GM12878 (cell line): Measurements from ENCODE around the gene LY6G6D. TPM values are rescaled to one million over a fixed set of nuclear protein-coding genes. Genes with fewer than 3 reads are reported as not detected.
A peak's percentile ranks its signal among the peaks of the same experiment; 100 is the strongest.

Experiments
- ATAC-seq: fragments of 200-7000 bp; cut with Tn5 transposase; 3 replicates; pipeline ENCODE4 v1.9.1; 2020; ENCODE audit warnings: mild to moderate bottlenecking, moderate library complexity
- BruUV-seq: library from RNA; stranded (reverse); fragments of 400-500 nt; replicated peaks from 2 replicates; lab custom pipeline; 2021; lab: Mats Ljungman, UMichigan
- CTCF ChIA-PET: fragments of 300-600 bp; sonication (Branson Sonifier 250); formaldehyde crosslinking; extraction: SDS; loops from one replicate; lab custom pipeline; 2021; ENCODE audit warnings: inconsistent platforms; lab: Yijun Ruan, JAX
- POLR2A ChIA-PET: fragments of 350-600 bp; formaldehyde crosslinking; extraction: SDS; loops from one replicate; lab custom pipeline; 2021; ENCODE audit warnings: inconsistent platforms; lab: Charles Lee
- RAD21 ChIA-PET: fragments of 300-600 bp; sonication (Branson Sonifier 250); formaldehyde crosslinking; loops from one replicate; lab custom pipeline; 2023; ENCODE audit warnings: antibody characterized with exemption; ENCODE audit not compliant: unreplicated experiment; lab: Charles Lee
- SMC1A ChIA-PET: fragments of 300-600 bp; sonication (Branson Sonifier 250); formaldehyde crosslinking; loops from one replicate; lab custom pipeline; 2023; ENCODE audit not compliant: unreplicated experiment, uncharacterized antibody; lab: Charles Lee
- DNase-seq: peaks from one replicate; pipeline ENCODE4 v3.0.0-alpha.2; 2011; ENCODE audit warnings: low read depth, low spot score
- FAIRE-seq: peaks from 3 replicates; lab custom pipeline; 2011; peaks lifted over from hg19 to GRCh38; lab: Jason Lieb, UNC
- H2AFZ ChIP-seq: 2 replicates; pipeline ENCODE4 v1.6.0; 2011; ENCODE audit warnings: low read depth, low read length, control low read depth; ENCODE audit not compliant: control insufficient read depth
- H3K27ac ChIP-seq: 2 replicates; pipeline ENCODE4 v1.5.1; 2011; ENCODE audit warnings: control low read depth; ENCODE audit not compliant: control insufficient read depth, insufficient read depth
- H3K27me3 ChIP-seq, 2 experiments: replicated peaks in 1 of 2; 2 replicates each; pipeline versions ENCODE4 v1.6.0 to v1.6.1; 2011; ENCODE audit warnings: low read length in 1 of 2; ENCODE audit not compliant: control insufficient read depth in 2 of 2, insufficient read depth in 2 of 2
- H3K36me3 ChIP-seq, 2 experiments: 2 replicates each; pipeline ENCODE4 v1.5.1; 2011; ENCODE audit warnings: low read length in 1 of 2; ENCODE audit not compliant: control insufficient read depth in 2 of 2, insufficient read depth in 2 of 2
- H3K4me1 ChIP-seq: 2 replicates; pipeline ENCODE4 v1.6.1; 2011; ENCODE audit warnings: mild to moderate bottlenecking, low read length, moderate library complexity, mixed read lengths; ENCODE audit not compliant: control insufficient read depth, insufficient read depth
- H3K4me2 ChIP-seq: 2 replicates; pipeline ENCODE4 v1.6.0; 2011; ENCODE audit warnings: control low read depth; ENCODE audit not compliant: control insufficient read depth, insufficient read depth
- H3K4me3 ChIP-seq: fragments of 200-600 bp; sonication (generic); 2 replicates; pipeline ENCODE4 v1.5.1; 2016
- H3K79me2 ChIP-seq: 2 replicates; pipeline ENCODE4 v1.6.0; 2011; ENCODE audit warnings: low read length; ENCODE audit not compliant: control insufficient read depth, insufficient read depth
- H3K9ac ChIP-seq: 2 replicates; pipeline ENCODE4 v1.8.0; 2011; ENCODE audit warnings: low read length, control low read depth, mixed read lengths; ENCODE audit not compliant: control insufficient read depth, insufficient read depth
- H3K9me3 ChIP-seq: replicated peaks from 3 replicates; pipeline ENCODE4 v1.5.1; 2011; ENCODE audit warnings: mild to moderate bottlenecking, low read length; ENCODE audit not compliant: control insufficient read depth, insufficient read depth
- H4K20me1 ChIP-seq: 2 replicates; pipeline ENCODE4 v1.6.0; 2011; ENCODE audit not compliant: control insufficient read depth, insufficient read depth
- BMI1 ChIP-seq: fragments of 450-650 bp; IDR thresholded peaks from 2 replicates; pipeline ENCODE4 v1.6.1; 2016; ENCODE audit warnings: mild to moderate bottlenecking, moderate library complexity, borderline replicate concordance
- ESRRA ChIP-seq: IDR thresholded peaks from 2 replicates; pipeline ENCODE4 v1.6.1; 2012; ENCODE audit warnings: mild to moderate bottlenecking, low read length, improper control_type of control experiment
- ETV6 ChIP-seq, 2 experiments: fragments of 450-650 bp in 1 of 2; IDR thresholded peaks in 1 of 2; conservative IDR thresholded peaks in 1 of 2; 2 replicates each; pipeline ENCODE4 v1.6.1; 2014; ENCODE audit warnings: antibody characterized with exemption in 1 of 2, borderline replicate concordance in 1 of 2, low read depth in 1 of 2, mild to moderate bottlenecking in 1 of 2, moderate library complexity in 1 of 2
- HDGF ChIP-seq: fragments of 450-650 bp; IDR thresholded peaks from 2 replicates; pipeline ENCODE4 v1.6.1; 2016; ENCODE audit warnings: antibody characterized with exemption
- JUND ChIP-seq: IDR thresholded peaks from 2 replicates; pipeline ENCODE4 v1.6.1; 2012; ENCODE audit warnings: low read depth, mild to moderate bottlenecking, low read length, improper control_type of control experiment, moderate library complexity
- NR2C1 ChIP-seq: fragments of 450-650 bp; IDR thresholded peaks from 2 replicates; pipeline ENCODE4 v1.6.1; 2017; ENCODE audit warnings: antibody characterized with exemption, mild to moderate bottlenecking, moderate library complexity
- RAD51 ChIP-seq: fragments of 450-650 bp; IDR thresholded peaks from 2 replicates; pipeline ENCODE4 v1.6.1; 2016; ENCODE audit warnings: moderate library complexity, mild to moderate bottlenecking, inconsistent platforms
- SMARCA5 ChIP-seq: fragments of 450-650 bp; IDR thresholded peaks from 2 replicates; pipeline ENCODE4 v1.6.1; 2017; ENCODE audit warnings: mild to moderate bottlenecking
- SP1 ChIP-seq: IDR thresholded peaks from one replicate; pipeline ENCODE4 v1.6.1; 2011; ENCODE audit warnings: low read depth, low read length
- WGBS: methylation state at CpG from one replicate; pipeline ENCODE4 v1.1.6; 2016; ENCODE audit warnings: low lambda C conversion rate; ENCODE audit not compliant: insufficient replicate concordance, insufficient coverage; ENCODE audit errors: missing lambda C conversion rate; 5-methylcytosine and 5-hydroxymethylcytosine counted together
- in situ Hi-C: fragments of 300-500 bp; cut with MboI; formaldehyde crosslinking; loops from 9 replicates; pipeline ENCODE4 v1.14.3; 2018; ENCODE audit warnings: mixed read lengths
- intact Hi-C: fragments of 100-400 bp; cut with micrococcal nuclease; formaldehyde crosslinking; loops from one replicate; pipeline ENCODE4 v1.14.2; 2022; ENCODE audit not compliant: unreplicated experiment
- polyA plus RNA-seq, 11 experiments: library from polyadenylated mRNA; depleted of rRNA in 4 of 11; unstranded in 6 of 11; stranded (reverse) in 5 of 11; fragments of >200 nt; fragmentation: Nextera tagmentation in 4 of 11; fragmentation: Illumina TruSeq in 1 of 11; extraction: Ambion mirVana in 4 of 11; extraction: Trizol in 1 of 11; gene quantifications; 1 replicate in 1 of 11; 2 replicates in 10 of 11; pipeline versions ENCODE4 v1.2.1 to v1.2.3, GENCODE V29; 2011 to 2016; ENCODE audit warnings: inconsistent platforms in 2 of 11, missing spikeins in 2 of 11, low read depth in 1 of 11
- total RNA-seq, 4 experiments: library from RNA; depleted of rRNA in 3 of 4; stranded (reverse); fragments of >200 nt in 3 of 4; fragmentation: Illumina TruSeq in 1 of 4; extraction: Trizol in 1 of 4; gene quantifications; 2 replicates each; pipeline versions ENCODE4 v1.2.1 to v1.2.3, GENCODE V29; 2013 to 2021
- TF ChIP-seq, protein P1 (sequence below): fragments of 450-650 bp; IDR thresholded peaks from 2 replicates; pipeline ENCODE4 v1.6.1; 2016; ENCODE audit warnings: mild to moderate bottlenecking
- TF ChIP-seq, protein P2 (sequence below): fragments of 450-650 bp; IDR thresholded peaks from 2 replicates; pipeline ENCODE4 v1.6.1; 2016; ENCODE audit warnings: mild to moderate bottlenecking, moderate library complexity, borderline replicate concordance
- TF ChIP-seq, protein P3 (sequence below): IDR thresholded peaks from 2 replicates; pipeline ENCODE4 v1.6.1; 2011; ENCODE audit warnings: mild to moderate bottlenecking, low read depth, low read length, moderate library complexity; ENCODE audit not compliant: insufficient replicate concordance

Gene LY6G6D
- total and polyA plus RNA-seq, 10 of the 15 experiments (the other 5 are each of a cell fraction or from before 2014, with no cell fraction given), result not detected

DNA sequence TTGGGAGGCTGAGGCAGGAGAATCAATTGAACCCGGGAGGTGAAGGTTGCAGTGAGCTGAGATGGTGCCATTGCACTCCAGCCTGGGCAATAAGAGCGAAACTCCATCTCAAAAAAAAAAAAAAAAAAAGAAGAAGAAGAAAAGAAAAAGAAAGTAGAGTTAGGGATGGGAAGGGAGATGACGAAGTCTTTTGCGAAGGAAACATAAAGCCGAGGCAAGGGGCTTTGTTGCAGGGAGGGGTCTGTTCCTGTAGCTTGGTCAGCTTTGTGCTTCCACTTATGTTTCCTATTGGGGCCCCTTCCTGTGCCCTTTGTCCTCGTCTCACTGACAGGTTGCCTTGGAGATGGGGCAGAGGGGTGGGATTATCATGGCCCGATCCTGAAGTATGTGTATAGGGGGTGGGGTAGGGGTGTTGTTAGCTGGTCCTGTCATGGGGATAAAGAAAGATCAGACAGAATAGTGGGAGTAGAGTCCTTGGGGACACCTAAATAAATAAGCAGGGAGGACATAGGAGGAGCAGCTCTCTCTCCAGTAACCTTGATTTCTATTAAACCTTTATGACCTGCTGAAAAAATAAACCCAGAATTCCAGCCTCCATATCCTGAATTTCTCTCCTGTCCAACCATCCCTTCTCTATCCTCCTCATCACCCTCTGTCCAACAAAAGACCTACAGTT is 22.3 kb downstream of the LY6G6D start:
- Histone ChIP-seq H3K27me3 (no peaks in the 10 kb centered on the region), H4K20me1 (0 out of 2 replicates have a peak, but pooled peaks cover 4% of the 10 kb centered on the region), H2AFZ (no peak overlapping the region), H3K79me2 (peaks cover 51% of the 10 kb centered on the region), H3K9me3 (no peaks in the 10 kb centered on the region), H3K36me3 (peaks cover 6 to 10% of the 10 kb centered on the region in 2 experiments; a peak in 3 of 4 replicates), H3K9ac (peak overlapping the region; percentile 98), H3K4me1 (peaks cover 28% of the 10 kb centered on the region), H3K4me2 (peak overlapping the region; percentile 73), H3K4me3 (peak overlapping the region; percentile 100), H3K27ac (peak overlapping the region; percentile 99)
- no peak for DNase-seq
- CTCF ChIA-PET, result interaction anchor here (0.8 to 15.8 kb wide), 22 partner anchors 9 to 191 kb away, joined by 3 to 208 read pairs (median 5); partner anchors contain the start of genes ABHD16A, AIF1, ATP6V1G2 and DDAH2
- RAD21 ChIA-PET, result interaction anchor here (0.6 to 6.0 kb wide), 19 partner anchors 7 to 458 kb away, joined by 3 to 53 read pairs (median 7); partner anchors contain the start of genes ABHD16A, AIF1, DDAH2 and DDX39B
- FAIRE-seq, result no peak
- 17% methylated on average over 6 of the region's 7 CpGs for WGBS
- SMC1A ChIA-PET, result interaction anchor here (0.9 to 6.3 kb wide), 23 partner anchors 9 to 243 kb away, joined by 3 to 45 read pairs (median 6); partner anchors contain the start of genes ABHD16A, DDAH2, GPANK1 and HSPA1B
- intact Hi-C loops, result loop anchor here (5.0 kb wide), 1 partner anchor 70 kb away; the partner anchor contains the start of genes CSNK2B and LY6G5B
- POLR2A ChIA-PET, result interaction anchor here (0.6 to 9.7 kb wide), 21 partner anchors 8 to 439 kb away, joined by 3 to 158 read pairs (median 9); partner anchors contain the start of genes ABHD16A, BAG6, C6orf47 and DDAH2
- TF ChIP-seq SP1 (peak; percentile 33), SMARCA5 (peak; percentile 46; the same call in 1 of the 2 replicates), RAD51 (peak; percentile 17; the same call in 1 of the 2 replicates), HDGF (0 out of 2 replicates have a peak, but pooled peaks have one; percentile 31), JUND (no peak), ETV6 (conservative IDR thresholded peaks at IDR 0.05 in 1 of 2, IDR thresholded peaks at IDR 0.05 in 1 of 2; ENCODE audit: borderline replicate concordance in 1 of 2, low read depth in 1 of 2) (no peak), ESRRA (no peak), NR2C1 (peak; percentile 20; the same call in 1 of the 2 replicates), BMI1 (0 out of 2 replicates have a peak, but pooled peaks have one; percentile 12)
- TF ChIP-seq, protein P1, sequence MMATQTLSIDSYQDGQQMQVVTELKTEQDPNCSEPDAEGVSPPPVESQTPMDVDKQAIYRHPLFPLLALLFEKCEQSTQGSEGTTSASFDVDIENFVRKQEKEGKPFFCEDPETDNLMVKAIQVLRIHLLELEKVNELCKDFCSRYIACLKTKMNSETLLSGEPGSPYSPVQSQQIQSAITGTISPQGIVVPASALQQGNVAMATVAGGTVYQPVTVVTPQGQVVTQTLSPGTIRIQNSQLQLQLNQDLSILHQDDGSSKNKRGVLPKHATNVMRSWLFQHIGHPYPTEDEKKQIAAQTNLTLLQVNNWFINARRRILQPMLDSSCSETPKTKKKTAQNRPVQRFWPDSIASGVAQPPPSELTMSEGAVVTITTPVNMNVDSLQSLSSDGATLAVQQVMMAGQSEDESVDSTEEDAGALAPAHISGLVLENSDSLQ, result peak; percentile 23; the same call in 1 of the 2 replicates
- TF ChIP-seq, protein P2, sequence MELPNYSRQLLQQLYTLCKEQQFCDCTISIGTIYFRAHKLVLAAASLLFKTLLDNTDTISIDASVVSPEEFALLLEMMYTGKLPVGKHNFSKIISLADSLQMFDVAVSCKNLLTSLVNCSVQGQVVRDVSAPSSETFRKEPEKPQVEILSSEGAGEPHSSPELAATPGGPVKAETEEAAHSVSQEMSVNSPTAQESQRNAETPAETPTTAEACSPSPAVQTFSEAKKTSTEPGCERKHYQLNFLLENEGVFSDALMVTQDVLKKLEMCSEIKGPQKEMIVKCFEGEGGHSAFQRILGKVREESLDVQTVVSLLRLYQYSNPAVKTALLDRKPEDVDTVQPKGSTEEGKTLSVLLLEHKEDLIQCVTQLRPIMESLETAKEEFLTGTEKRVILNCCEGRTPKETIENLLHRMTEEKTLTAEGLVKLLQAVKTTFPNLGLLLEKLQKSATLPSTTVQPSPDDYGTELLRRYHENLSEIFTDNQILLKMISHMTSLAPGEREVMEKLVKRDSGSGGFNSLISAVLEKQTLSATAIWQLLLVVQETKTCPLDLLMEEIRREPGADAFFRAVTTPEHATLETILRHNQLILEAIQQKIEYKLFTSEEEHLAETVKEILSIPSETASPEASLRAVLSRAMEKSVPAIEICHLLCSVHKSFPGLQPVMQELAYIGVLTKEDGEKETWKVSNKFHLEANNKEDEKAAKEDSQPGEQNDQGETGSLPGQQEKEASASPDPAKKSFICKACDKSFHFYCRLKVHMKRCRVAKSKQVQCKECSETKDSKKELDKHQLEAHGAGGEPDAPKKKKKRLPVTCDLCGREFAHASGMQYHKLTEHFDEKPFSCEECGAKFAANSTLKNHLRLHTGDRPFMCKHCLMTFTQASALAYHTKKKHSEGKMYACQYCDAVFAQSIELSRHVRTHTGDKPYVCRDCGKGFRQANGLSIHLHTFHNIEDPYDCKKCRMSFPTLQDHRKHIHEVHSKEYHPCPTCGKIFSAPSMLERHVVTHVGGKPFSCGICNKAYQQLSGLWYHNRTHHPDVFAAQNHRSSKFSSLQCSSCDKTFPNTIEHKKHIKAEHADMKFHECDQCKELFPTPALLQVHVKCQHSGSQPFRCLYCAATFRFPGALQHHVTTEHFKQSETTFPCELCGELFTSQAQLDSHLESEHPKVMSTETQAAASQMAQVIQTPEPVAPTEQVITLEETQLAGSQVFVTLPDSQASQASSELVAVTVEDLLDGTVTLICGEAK, result no peak
- TF ChIP-seq, protein P3, sequence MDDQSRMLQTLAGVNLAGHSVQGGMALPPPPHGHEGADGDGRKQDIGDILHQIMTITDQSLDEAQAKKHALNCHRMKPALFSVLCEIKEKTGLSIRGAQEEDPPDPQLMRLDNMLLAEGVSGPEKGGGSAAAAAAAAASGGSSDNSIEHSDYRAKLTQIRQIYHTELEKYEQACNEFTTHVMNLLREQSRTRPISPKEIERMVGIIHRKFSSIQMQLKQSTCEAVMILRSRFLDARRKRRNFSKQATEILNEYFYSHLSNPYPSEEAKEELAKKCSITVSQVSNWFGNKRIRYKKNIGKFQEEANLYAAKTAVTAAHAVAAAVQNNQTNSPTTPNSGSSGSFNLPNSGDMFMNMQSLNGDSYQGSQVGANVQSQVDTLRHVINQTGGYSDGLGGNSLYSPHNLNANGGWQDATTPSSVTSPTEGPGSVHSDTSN, result no peak
- 0 out of 3 replicates have a peak, but pooled peaks have one; percentile 2 for ATAC-seq
- BruUV-seq, result no TSS peak
- in situ Hi-C loops, result no loop called here
